Placental epithelial cell (primary cell): ENCODE measurements around the gene BANF2. TPM values are rescaled to one million over a fixed set of nuclear protein-coding genes. Genes with fewer than 3 reads are reported as not detected.

Source experiments
- total RNA-seq: library from RNA; depleted of rRNA; stranded (reverse); fragments of >200 nt; gene quantifications from 2 replicates; pipeline ENCODE4 v1.2.3, GENCODE V29; 2012

Gene BANF2
- not detected in 2 replicates for total RNA-seq

DNA sequence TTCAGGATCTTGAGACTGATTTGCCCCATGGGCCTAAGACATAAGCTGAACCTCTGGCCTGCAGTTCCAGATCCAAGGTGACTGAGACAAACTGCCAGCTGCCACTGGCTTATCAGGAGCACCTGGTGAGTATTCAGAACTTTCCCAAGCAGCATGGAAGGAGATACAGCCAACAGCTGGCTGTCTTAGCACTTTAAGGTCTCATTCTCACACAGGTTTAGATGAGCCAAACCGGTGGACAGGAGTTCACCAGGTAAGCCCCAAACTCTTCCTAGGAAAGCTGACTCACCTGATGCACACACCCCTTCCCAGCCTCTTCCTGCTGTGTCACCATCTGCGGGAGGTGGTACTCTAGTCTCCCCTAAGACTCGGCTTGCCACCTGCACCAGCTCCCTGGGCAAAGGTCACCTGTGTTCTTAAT lies at the start of gene BANF2:
Gene BANF2, plus strand, starts transcription at position 36 of the 421 bp plus-strand sequence. CDS start 25,060 bp downstream, outside the sequence.

DNA sequence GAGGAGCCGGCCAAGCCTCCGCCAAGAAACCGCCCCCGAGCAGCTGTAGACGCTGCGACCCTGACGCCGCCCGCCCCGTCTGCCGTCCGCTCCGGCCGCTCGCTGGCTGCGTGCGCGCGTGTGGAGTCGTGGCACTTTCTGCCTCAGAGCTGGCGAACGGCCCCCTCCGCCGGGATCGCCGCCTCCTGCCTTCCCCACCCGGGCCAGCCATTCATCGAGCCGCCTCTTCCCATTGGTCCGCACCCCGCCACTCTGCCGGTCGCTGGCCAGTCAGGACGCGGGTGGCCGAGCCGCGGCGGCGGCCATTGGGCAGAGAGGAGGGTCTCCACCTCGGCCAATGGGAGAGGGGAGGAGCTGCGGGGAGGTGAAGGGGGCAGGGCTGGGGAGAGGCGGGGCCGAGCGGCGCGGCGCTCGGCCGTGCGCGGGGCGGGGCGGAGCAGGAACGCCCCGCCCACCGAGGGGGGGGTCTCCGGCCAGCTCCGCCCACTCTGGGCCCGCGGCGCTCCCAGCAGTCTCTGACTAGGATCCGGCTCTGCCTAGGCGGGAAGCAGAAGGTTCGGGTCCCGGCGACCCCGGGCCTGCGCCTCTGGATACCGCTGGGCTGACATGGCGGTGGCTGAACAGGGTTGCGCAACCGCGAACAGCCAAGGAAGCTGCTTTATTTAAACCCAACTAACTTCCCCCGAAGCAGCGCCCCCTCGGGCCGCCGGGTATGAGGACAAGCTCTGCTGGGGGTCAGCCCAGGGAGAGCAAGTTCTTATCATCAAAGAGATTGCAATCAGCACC lies 17.5 kb upstream of the BANF2 start, which contains the start of gene RRBP1:
Gene RRBP1, minus strand, starts transcription at position 140 of the 786 bp plus-strand sequence. CDS start 21,735 bp downstream, outside the sequence.

Other genes with a start within 250 kb of the BANF2 start
- 2.6 and 7.5 TPM in 2 replicates for gene BFSP1, start 168.6 kb upstream of the BANF2 start, total RNA-seq
- 259 and 262 TPM in 2 replicates for gene DSTN, start 129.9 kb upstream of the BANF2 start, total RNA-seq
- gene RRBP1, start 17.7 kb upstream of the BANF2 start, total RNA-seq: 103 and 110 TPM in 2 replicates